CD4-positive, CD25-positive, alpha-beta regulatory T cell (primary cell): ENCODE measurements around the gene PRC1. TPM values are rescaled to one million over a fixed set of nuclear protein-coding genes. Genes with fewer than 3 reads are reported as not detected.

ENCODE experiments used
- ATAC-seq, 2 donors: fragments of 150-1000 bp; cut with Tn5 transposase; one replicate each; pipeline ENCODE4 v1.10.0; 2021; ENCODE audit warnings: low read depth in 2 of 2, moderate number of reproducible peaks in 2 of 2, moderate library complexity in 1 of 2
- DNase-seq, 3 donors: peaks; one replicate each; pipeline versions ENCODE4 v3.0.0 to v3.0.0-alpha.2; 2012 to 2022; ENCODE audit warnings: mixed read lengths in 1 of 3
- H3K27ac ChIP-seq: one replicate; pipeline ENCODE4 v1.7.0; 2013; ENCODE audit warnings: mild to moderate bottlenecking, low read length; ENCODE audit not compliant: insufficient read depth, poor library complexity, severe bottlenecking
- H3K27me3 ChIP-seq: one replicate; pipeline ENCODE4 v1.7.0; 2013; ENCODE audit warnings: low read length; ENCODE audit not compliant: control insufficient read depth, insufficient read depth
- H3K36me3 ChIP-seq: one replicate; pipeline ENCODE4 v1.7.0; 2013; ENCODE audit warnings: mild to moderate bottlenecking, low read length, moderate library complexity; ENCODE audit not compliant: control insufficient read depth, insufficient read depth
- H3K4me1 ChIP-seq: 2 replicates; pipeline ENCODE4 v1.7.0; 2013; ENCODE audit warnings: mild to moderate bottlenecking, low read length; ENCODE audit not compliant: insufficient read depth, control insufficient read depth, poor library complexity, severe bottlenecking
- H3K4me3 ChIP-seq: one replicate; pipeline ENCODE4 v1.7.0; 2013; ENCODE audit warnings: low read depth, mild to moderate bottlenecking, low read length, moderate library complexity
- H3K9me3 ChIP-seq, 2 experiments: 1 replicate in 1 of 2; 2 replicates in 1 of 2; pipeline ENCODE4 v1.7.0; 2013; ENCODE audit warnings: low read length in 2 of 2, mild to moderate bottlenecking in 1 of 2, moderate library complexity in 1 of 2; ENCODE audit not compliant: control insufficient read depth in 2 of 2
- H3K27ac Mint-ChIP-seq, 3 donors: one replicate each; pipeline ENCODE4 v1.8.0; 2020 to 2022; ENCODE audit warnings: mild to moderate bottlenecking in 3 of 3, mixed read lengths in 3 of 3, moderate library complexity in 2 of 3
- H3K27me3 Mint-ChIP-seq: one replicate; pipeline ENCODE4 v1.8.0; 2022; ENCODE audit warnings: mild to moderate bottlenecking, mixed read lengths
- H3K36me3 Mint-ChIP-seq: one replicate; pipeline ENCODE4 v1.8.0; 2020; ENCODE audit warnings: mixed read lengths
- H3K4me1 Mint-ChIP-seq, 4 donors: one replicate each; pipeline ENCODE4 v1.8.0; 2020 to 2022; ENCODE audit warnings: mixed read lengths in 4 of 4, mild to moderate bottlenecking in 1 of 4
- H3K4me3 Mint-ChIP-seq, 4 donors: one replicate each; pipeline ENCODE4 v1.8.0; 2020 to 2022; ENCODE audit warnings: mild to moderate bottlenecking in 4 of 4, mixed read lengths in 4 of 4, moderate library complexity in 3 of 4
- H3K9me3 Mint-ChIP-seq, 7 donors: one replicate each; pipeline ENCODE4 v1.8.0; 2020 to 2022; ENCODE audit warnings: mixed read lengths in 7 of 7, mild to moderate bottlenecking in 3 of 7, moderate library complexity in 2 of 7
- polyA plus RNA-seq, 4 donors: library from polyadenylated mRNA; unstranded; fragments of 300-500 nt; fragmentation: Illumina TruSeq; gene quantifications; one replicate each; pipeline ENCODE4 v1.2.3, GENCODE V29; 2021
- total RNA-seq: library from RNA; stranded (reverse); gene quantifications from one replicate; pipeline ENCODE4 v1.2.3, GENCODE V29; 2022

Gene PRC1
- total and polyA plus RNA-seq, 5 donors from 2014 or later: 2.7 to 63.8 (median 9.8) TPM

DNA sequence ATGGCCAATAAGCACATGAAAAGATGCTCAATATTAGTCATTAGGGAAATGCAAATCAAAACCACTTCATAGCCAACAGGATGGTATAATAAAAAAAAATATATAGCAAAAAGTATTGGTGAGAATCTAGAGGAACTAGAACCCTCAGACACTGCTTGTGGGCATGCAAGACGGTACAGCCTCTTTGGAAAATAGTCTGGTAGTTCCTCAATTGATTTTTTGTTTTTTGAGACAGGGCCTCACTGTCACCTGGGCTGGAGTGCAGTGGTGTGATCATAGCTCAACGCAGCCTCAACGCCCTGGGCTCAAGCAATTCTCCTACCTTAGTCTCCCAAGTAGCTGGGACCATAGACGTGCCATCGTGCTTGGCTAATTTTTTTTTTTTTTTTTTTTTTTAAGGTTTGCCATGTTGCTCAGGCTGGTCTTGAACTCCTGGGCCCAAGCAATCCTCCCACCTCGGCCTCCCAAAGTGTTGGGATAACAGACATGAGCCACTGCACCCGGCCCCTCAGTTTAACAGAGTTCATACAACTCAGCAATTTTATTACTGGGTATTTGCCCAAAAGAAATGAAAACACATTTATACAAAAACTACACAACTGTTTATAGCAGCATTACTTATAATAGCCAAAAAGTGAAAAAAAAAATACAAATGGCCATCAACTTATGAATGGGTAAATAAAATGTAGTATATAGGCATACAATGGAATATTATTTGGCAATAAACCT is 5.1 kb downstream of the PRC1 start:
- H3K27me3 Mint-ChIP-seq: no peaks in the 10 kb centered on the region
- H3K27ac Mint-ChIP-seq: peak overlapping the region; percentile 73 to 94 (median 76)
- no peaks in the 10 kb centered on the region for H3K36me3 ChIP-seq
- no peak for ATAC-seq
- no peaks in the 10 kb centered on the region for H3K27me3 ChIP-seq
- H3K36me3 Mint-ChIP-seq: peaks cover 6% of the 10 kb centered on the region
- peak in 2 of 3 donors; percentile 17 to 19 for DNase-seq
- H3K4me1 Mint-ChIP-seq: peaks cover 22 to 51% (median 33%) of the 10 kb centered on the region in 4 donors
- no peaks in the 10 kb centered on the region for H3K9me3 Mint-ChIP-seq
- H3K4me3 ChIP-seq: peak overlapping the region; percentile 54
- H3K27ac ChIP-seq: no peak overlapping the region
- H3K4me3 Mint-ChIP-seq: peak overlapping the region; percentile 39 to 82 (median 68)
- no peaks in the 10 kb centered on the region for H3K9me3 ChIP-seq
- H3K4me1 ChIP-seq: peaks cover 32% of the 10 kb centered on the region

DNA sequence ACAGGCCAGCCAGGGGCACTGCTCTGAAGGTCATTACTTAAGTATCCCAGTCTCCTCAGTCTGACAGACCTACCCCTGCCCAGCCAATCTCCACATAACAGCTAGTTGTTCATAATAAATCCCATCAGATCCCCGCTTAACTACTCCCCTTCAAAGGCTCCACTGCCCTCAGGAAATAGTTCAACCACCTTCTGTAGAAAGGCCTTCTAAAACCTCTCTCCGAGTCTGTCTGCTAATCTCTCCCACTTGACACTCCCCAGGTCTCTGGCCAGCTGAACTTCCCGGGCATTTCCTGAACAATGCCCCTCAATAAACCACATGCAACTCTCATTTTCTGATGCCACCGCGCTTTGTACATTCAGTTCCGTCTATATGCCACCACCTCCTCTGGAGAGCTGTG is 6.0 kb downstream of the PRC1 start:
- Histone ChIP-seq H3K27me3 (no peaks in the 10 kb centered on the region), H3K4me1 (peaks cover 28% of the 10 kb centered on the region), H3K27ac (no peak overlapping the region), H3K4me3 (peak overlapping the region; percentile 54), H3K36me3 (no peaks in the 10 kb centered on the region), H3K9me3 (no peaks in the 10 kb centered on the region)
- Mint-ChIP-seq H3K36me3 (peaks cover 10% of the 10 kb centered on the region), H3K27ac (peak overlapping the region; percentile 73 to 94 (median 76)), H3K27me3 (no peaks in the 10 kb centered on the region), H3K4me1 (peaks cover 19 to 53% (median 31%) of the 10 kb centered on the region in 4 donors), H3K9me3 (no peaks in the 10 kb centered on the region), H3K4me3 (peak overlapping the region; percentile 39 to 82 (median 68))
- no peak for ATAC-seq
- DNase-seq: no peak

DNA sequence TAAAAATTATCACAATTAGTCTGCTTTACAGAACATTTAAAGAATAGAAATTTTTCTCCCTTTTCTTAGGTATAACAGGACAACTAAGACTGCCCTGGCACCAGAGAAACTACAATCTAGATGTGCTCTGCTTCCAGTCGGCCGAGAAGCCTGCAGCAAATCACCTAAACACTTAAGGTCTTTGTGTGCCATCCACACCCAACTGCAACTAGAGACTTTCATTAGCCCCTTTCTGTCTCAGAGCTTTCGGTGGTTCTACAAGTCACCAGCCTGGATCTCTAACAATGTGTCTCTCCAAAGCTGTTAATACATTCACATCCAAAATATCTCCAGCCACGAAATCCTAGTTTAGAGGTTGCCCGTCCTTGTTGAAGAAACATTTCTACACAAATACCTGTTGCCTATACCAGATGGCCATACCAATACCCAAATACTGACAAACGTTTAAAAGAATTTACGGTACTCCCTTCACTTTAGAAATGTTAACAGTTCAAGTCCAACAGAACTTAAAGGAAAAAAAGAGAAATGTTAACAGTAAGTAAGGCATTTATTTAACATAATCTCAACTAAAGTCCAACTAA is 6.7 kb downstream of the PRC1 start:
- DNase-seq (no peak), ATAC-seq (no peak)
- Mint-ChIP-seq H3K27ac (peak overlapping the region in 2 of 3 donors; percentile 47 to 76), H3K4me1 (peaks cover 15 to 52% (median 29%) of the 10 kb centered on the region in 4 donors), H3K27me3 (no peaks in the 10 kb centered on the region), H3K9me3 (no peaks in the 10 kb centered on the region), H3K36me3 (peaks cover 14% of the 10 kb centered on the region), H3K4me3 (peak overlapping the region in 1 of 4 donors; percentile 65)
- Histone ChIP-seq H3K36me3 (no peaks in the 10 kb centered on the region), H3K4me1 (peaks cover 22% of the 10 kb centered on the region), H3K27me3 (no peaks in the 10 kb centered on the region), H3K27ac (no peak overlapping the region), H3K4me3 (peak overlapping the region; percentile 35), H3K9me3 (no peaks in the 10 kb centered on the region)

DNA sequence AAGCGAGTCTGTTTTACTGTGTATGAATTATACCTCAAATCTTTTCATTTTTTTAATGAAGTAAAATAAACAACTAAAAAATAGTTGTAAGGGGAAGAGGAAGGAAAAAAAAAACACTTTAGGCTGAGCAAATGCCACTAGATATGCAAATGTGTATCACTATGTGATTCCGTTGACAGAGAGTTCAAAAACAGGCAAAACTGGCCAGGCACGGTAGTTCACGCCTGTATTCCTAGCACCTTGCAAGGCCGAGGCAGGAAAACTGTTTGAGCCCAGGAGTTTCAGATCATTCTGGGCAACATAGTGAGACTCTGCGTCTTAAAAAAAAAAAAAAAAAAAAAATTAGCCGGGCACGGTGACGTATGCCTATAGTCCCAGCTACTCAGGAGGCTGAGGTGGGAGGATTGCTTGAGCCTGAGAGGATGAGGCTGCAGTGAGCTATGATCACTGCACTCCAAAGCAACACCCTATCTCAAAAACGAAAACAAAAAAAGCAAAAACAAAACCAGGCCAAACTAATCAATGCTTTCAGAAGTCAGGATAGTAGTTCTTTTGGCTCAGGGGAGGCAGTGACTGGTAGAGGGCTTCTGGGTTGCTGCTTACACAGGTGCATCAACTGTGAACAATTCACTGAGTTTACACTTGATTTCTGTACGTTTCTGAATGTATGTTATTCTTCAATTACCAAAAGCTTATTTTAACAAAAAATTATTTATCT is 7.4 kb downstream of the PRC1 start:
- no peak for ATAC-seq
- Mint-ChIP-seq H3K4me3 (peak overlapping the region in 2 of 4 donors; percentile 46 to 65), H3K27me3 (no peaks in the 10 kb centered on the region)

DNA sequence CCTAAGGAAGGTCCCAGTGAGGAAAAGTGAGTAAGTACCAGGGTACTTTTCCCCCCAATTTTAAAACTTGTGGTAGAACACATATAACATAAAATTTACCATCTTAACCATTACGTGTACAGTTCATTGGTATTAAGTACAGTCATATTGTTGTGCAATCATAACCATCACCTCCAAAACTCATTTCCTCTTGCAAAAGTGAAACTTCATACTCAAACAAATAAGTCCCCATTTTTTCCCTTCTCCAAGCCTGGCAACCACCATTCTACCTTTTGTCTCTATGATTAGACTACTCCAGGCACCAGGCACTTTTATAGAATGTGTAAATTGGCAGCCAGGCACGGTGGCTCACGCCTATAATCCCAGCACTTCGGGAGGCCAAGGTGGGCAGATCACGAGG is 12.2 kb downstream of the PRC1 start:
- H3K27ac ChIP-seq: no peak overlapping the region
- H3K36me3 Mint-ChIP-seq: peaks cover 34% of the 10 kb centered on the region

More for the DNA sequence above, 7.4 kb downstream of the PRC1 start:
- Histone ChIP-seq H3K4me1 (peaks cover 20% of the 10 kb centered on the region), H3K9me3 (no peaks in the 10 kb centered on the region), H3K36me3 (peaks cover under 1% of the 10 kb centered on the region), H3K4me3 (no peak overlapping the region), H3K27ac (no peak overlapping the region), H3K27me3 (no peaks in the 10 kb centered on the region)
- H3K9me3 Mint-ChIP-seq: no peaks in the 10 kb centered on the region
- peaks cover 18% of the 10 kb centered on the region for H3K36me3 Mint-ChIP-seq
- peak in 1 of 3 donors; percentile 40 for DNase-seq
- H3K4me1 Mint-ChIP-seq: peaks cover 12 to 45% (median 26%) of the 10 kb centered on the region in 4 donors
- H3K27ac Mint-ChIP-seq: peak overlapping the region in 2 of 3 donors; percentile 63 to 76

DNA sequence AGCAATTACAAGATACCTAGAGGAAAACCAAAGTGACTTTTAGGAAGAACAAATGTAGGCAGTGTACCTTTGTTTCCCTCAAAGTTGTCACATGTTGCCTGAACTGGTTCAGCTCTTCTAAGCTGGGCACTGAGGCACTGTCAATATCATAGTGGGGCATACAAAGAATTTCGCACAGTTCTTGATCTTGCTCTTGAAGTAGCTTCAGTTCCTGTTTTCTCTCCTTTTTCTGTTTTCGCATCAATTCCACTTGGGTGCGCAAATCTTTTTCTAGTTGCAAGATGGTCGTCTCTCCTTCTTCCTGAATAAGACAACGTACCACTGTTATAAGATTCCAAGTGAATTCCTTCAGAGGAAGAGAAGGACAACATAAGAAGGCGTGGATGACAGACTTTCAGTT is 12.7 kb downstream of the PRC1 start:
- no peak overlapping the region for H3K4me3 Mint-ChIP-seq

More for the DNA sequence above, 12.2 kb downstream of the PRC1 start:
- ATAC-seq (no peak), DNase-seq (peak in 1 of 3 donors; percentile 33)
- Histone ChIP-seq H3K9me3 (no peaks in the 10 kb centered on the region), H3K4me1 (peaks cover 3% of the 10 kb centered on the region), H3K27me3 (no peaks in the 10 kb centered on the region), H3K4me3 (no peak overlapping the region), H3K36me3 (peaks cover 16% of the 10 kb centered on the region)
- H3K27me3 Mint-ChIP-seq: no peaks in the 10 kb centered on the region
- H3K4me1 Mint-ChIP-seq: peaks cover 2 to 17% (median 6%) of the 10 kb centered on the region in 4 donors
- peak overlapping the region in 1 of 3 donors; percentile 68 for H3K27ac Mint-ChIP-seq
- no peak overlapping the region for H3K4me3 Mint-ChIP-seq
- no peaks in the 10 kb centered on the region for H3K9me3 Mint-ChIP-seq

DNA sequence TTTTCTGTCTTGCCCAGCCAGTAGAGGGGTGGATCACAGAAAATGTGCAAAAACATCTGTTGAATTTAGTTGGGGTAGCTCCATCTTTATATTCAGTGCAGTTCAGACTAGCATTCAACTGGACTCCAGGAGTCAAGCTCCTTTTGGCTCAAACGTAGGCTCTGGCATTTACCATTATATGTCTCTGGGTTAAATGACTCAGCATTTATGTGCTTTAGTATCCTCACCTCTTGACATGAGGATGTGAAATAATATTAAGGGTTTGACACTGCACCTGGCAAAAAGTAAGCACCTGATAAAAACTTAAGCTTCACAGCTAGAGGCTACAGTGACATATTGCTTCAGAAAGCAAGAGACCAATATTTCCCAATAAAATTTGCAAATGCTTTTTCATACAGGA is 14.8 kb downstream of the PRC1 start:
- H3K4me3 Mint-ChIP-seq: no peak overlapping the region
- peaks cover 2 to 13% (median 5%) of the 10 kb centered on the region in 4 donors for H3K4me1 Mint-ChIP-seq
- ATAC-seq (no peak), DNase-seq (no peak)
- Histone ChIP-seq H3K9me3 (no peaks in the 10 kb centered on the region), H3K4me1 (no peaks in the 10 kb centered on the region), H3K36me3 (peaks cover 24% of the 10 kb centered on the region), H3K27ac (no peak overlapping the region), H3K4me3 (no peak overlapping the region), H3K27me3 (no peaks in the 10 kb centered on the region)
- no peaks in the 10 kb centered on the region for H3K9me3 Mint-ChIP-seq
- no peaks in the 10 kb centered on the region for H3K27me3 Mint-ChIP-seq
- H3K36me3 Mint-ChIP-seq: peaks cover 33% of the 10 kb centered on the region
- H3K27ac Mint-ChIP-seq: peak overlapping the region in 1 of 3 donors; percentile 38

More for the DNA sequence above, 12.7 kb downstream of the PRC1 start:
- no peak for ATAC-seq
- peaks cover 2 to 13% (median 5%) of the 10 kb centered on the region in 4 donors for H3K4me1 Mint-ChIP-seq
- Histone ChIP-seq H3K27ac (no peak overlapping the region), H3K4me1 (no peaks in the 10 kb centered on the region), H3K27me3 (no peaks in the 10 kb centered on the region), H3K36me3 (peaks cover 16% of the 10 kb centered on the region), H3K9me3 (no peaks in the 10 kb centered on the region), H3K4me3 (no peak overlapping the region)
- no peaks in the 10 kb centered on the region for H3K9me3 Mint-ChIP-seq
- H3K27ac Mint-ChIP-seq: no peak overlapping the region
- DNase-seq: no peak
- H3K27me3 Mint-ChIP-seq: no peaks in the 10 kb centered on the region
- H3K36me3 Mint-ChIP-seq: peaks cover 34% of the 10 kb centered on the region
